ENCODE results near the gene GALK1.

Gene GALK1

GRCh38 chr17:75784473-75785015, 19.6 kb upstream of the GALK1 start, which contains the start of gene UNK:
UNK (plus strand) TSS chr17:75784806; CDS start chr17:75784881, 75 bp downstream.
- TF ChIP-seq CTCF (IDR thresholded peaks at IDR 0.05; ENCODE audit: poor library complexity, severe bottlenecking), result no peak
- Histone ChIP-seq H3K9me3 (ENCODE audit: severe bottlenecking) (no peaks in the 10 kb centered on the region), H3K36me3 (ENCODE audit: low read depth) (no peaks in the 10 kb centered on the region), H3K4me1 (ENCODE audit: insufficient read depth, poor library complexity, severe bottlenecking) (peaks cover 38% of the 10 kb centered on the region), H3K27ac (ENCODE audit: poor library complexity, severe bottlenecking) (peak within 1 kb of the TSS; percentile 97), H3K27me3 (ENCODE audit: insufficient read depth, poor library complexity, severe bottlenecking) (no peaks in the 10 kb centered on the region), H3K4me3 (ENCODE audit: severe bottlenecking) (peak within 1 kb of the TSS; percentile 83)
- peak; percentile 78 for ATAC-seq (ENCODE audit: low read depth)
- peak; percentile 99 for DNase-seq (ENCODE audit: low spot score)

GRCh38 chr17:75783803-75784472, 18.9 kb upstream of the GALK1 start:
- Histone ChIP-seq H3K4me3 (ENCODE audit: severe bottlenecking) (peak overlapping the region; percentile 83), H3K4me1 (ENCODE audit: insufficient read depth, poor library complexity, severe bottlenecking) (peaks cover 38% of the 10 kb centered on the region), H3K36me3 (ENCODE audit: low read depth) (peaks cover 5% of the 10 kb centered on the region), H3K27ac (ENCODE audit: poor library complexity, severe bottlenecking) (peak overlapping the region; percentile 97), H3K27me3 (ENCODE audit: insufficient read depth, poor library complexity, severe bottlenecking) (no peaks in the 10 kb centered on the region), H3K9me3 (ENCODE audit: severe bottlenecking) (no peaks in the 10 kb centered on the region)
- TF ChIP-seq CTCF (IDR thresholded peaks at IDR 0.05; ENCODE audit: poor library complexity, severe bottlenecking), result peak; percentile 2
- ATAC-seq (ENCODE audit: low read depth) (peak; percentile 0; the same call in 1 of the 3 replicates), DNase-seq (ENCODE audit: low spot score) (peak; percentile 56)

- Histone ChIP-seq H3K4me1 (ENCODE audit: insufficient read depth, poor library complexity, severe bottlenecking) (peaks cover 38% of the 10 kb centered on the region), H3K27ac (ENCODE audit: poor library complexity, severe bottlenecking) (peak overlapping the region; percentile 97), H3K27me3 (ENCODE audit: insufficient read depth, poor library complexity, severe bottlenecking) (no peaks in the 10 kb centered on the region), H3K4me3 (ENCODE audit: severe bottlenecking) (peak overlapping the region; percentile 0), H3K36me3 (ENCODE audit: low read depth) (peaks cover 12% of the 10 kb centered on the region), H3K9me3 (ENCODE audit: severe bottlenecking) (no peaks in the 10 kb centered on the region)
- ATAC-seq (ENCODE audit: low read depth) (no peak), DNase-seq (ENCODE audit: low spot score) (no peak)
- peak; percentile 88 for TF ChIP-seq CTCF (IDR thresholded peaks at IDR 0.05; ENCODE audit: poor library complexity, severe bottlenecking)
These were observed 18.2 kb upstream of the GALK1 start for GRCh38 chr17:75783069-75783783.

GRCh38 chr17:75779987-75780889, 15.2 kb upstream of the GALK1 start:
- ATAC-seq (ENCODE audit: low read depth), result no peak
- Histone ChIP-seq H3K27ac (ENCODE audit: poor library complexity, severe bottlenecking) (peak overlapping the region; percentile 92), H3K4me1 (ENCODE audit: insufficient read depth, poor library complexity, severe bottlenecking) (peaks cover 38% of the 10 kb centered on the region), H3K36me3 (ENCODE audit: low read depth) (peaks cover 35% of the 10 kb centered on the region), H3K4me3 (ENCODE audit: severe bottlenecking) (no peak overlapping the region), H3K27me3 (ENCODE audit: insufficient read depth, poor library complexity, severe bottlenecking) (no peaks in the 10 kb centered on the region), H3K9me3 (ENCODE audit: severe bottlenecking) (no peaks in the 10 kb centered on the region)
- no peak for DNase-seq (ENCODE audit: low spot score)
- TF ChIP-seq CTCF (IDR thresholded peaks at IDR 0.05; ENCODE audit: poor library complexity, severe bottlenecking), result no peak
